K562 (cell line): Measurements from ENCODE around the gene ZBTB46. TPM values are rescaled to one million over a fixed set of nuclear protein-coding genes. Genes with fewer than 3 reads are reported as not detected.

Experiments
- ARNT ChIP-seq, 2 experiments: fragments of 450-650 bp; IDR thresholded peaks; 2 replicates each; pipeline ENCODE4 v1.6.1; 2016; ENCODE audit warnings: mild to moderate bottlenecking in 1 of 2
- ATF1 ChIP-seq, 2 experiments: fragments of 450-650 bp in 1 of 2; IDR thresholded peaks; 2 replicates each; pipeline ENCODE4 v1.6.1; 2016; ENCODE audit warnings: missing compliant biosample characterization in 1 of 2, missing genetic modification characterization in 1 of 2
- ATF7 ChIP-seq: fragments of 450-650 bp; IDR thresholded peaks from 2 replicates; pipeline ENCODE4 v1.7.1; 2014; ENCODE audit warnings: mild to moderate bottlenecking, moderate library complexity
- ETS1 ChIP-seq: conservative IDR thresholded peaks from 2 replicates; pipeline ENCODE4 v1.6.1; 2011; ENCODE audit warnings: low read depth, mild to moderate bottlenecking, low read length; ENCODE audit not compliant: control insufficient read depth
- FOXO4 ChIP-seq: fragments of 450-650 bp; formaldehyde crosslinking; IDR thresholded peaks from 2 replicates; pipeline ENCODE4 v1.4.0; 2020; ENCODE audit warnings: mild to moderate bottlenecking, moderate library complexity
- MAFF ChIP-seq: IDR thresholded peaks from 2 replicates; pipeline ENCODE4 v1.6.1; 2012; ENCODE audit warnings: low read length, improper control_type of control experiment
- MAZ ChIP-seq, 2 experiments: fragments of 450-650 bp in 1 of 2; sonication (generic) in 1 of 2; formaldehyde crosslinking; IDR thresholded peaks in 1 of 2; conservative IDR thresholded peaks in 1 of 2; 2 replicates each; pipeline versions ENCODE4 v1.4.0 to v1.5.0; 2020; ENCODE audit warnings: mild to moderate bottlenecking in 1 of 2, missing genetic modification reagents in 1 of 2
- MNT ChIP-seq, 2 experiments: fragments of 450-650 bp; conservative IDR thresholded peaks; 2 replicates each; pipeline ENCODE4 v1.6.1; 2017; ENCODE audit warnings: mild to moderate bottlenecking in 2 of 2, moderate library complexity in 2 of 2
- NFRKB ChIP-seq: fragments of 450-650 bp; IDR thresholded peaks from 2 replicates; pipeline ENCODE4 v1.6.1; 2016; ENCODE audit warnings: low read depth
- NR1H2 ChIP-seq: sonication (generic); formaldehyde crosslinking; IDR thresholded peaks from 2 replicates; pipeline ENCODE4 v1.4.0; 2020; ENCODE audit warnings: mild to moderate bottlenecking, missing genetic modification reagents
- RAD21 ChIP-seq, 2 experiments: fragments of 250-450 bp in 1 of 2; fragments of 450-650 bp in 1 of 2; sonication (Bioruptor Pico) in 1 of 2; formaldehyde crosslinking in 1 of 2; IDR thresholded peaks in 1 of 2; conservative IDR thresholded peaks in 1 of 2; 2 replicates each; pipeline versions ENCODE4 v1.4.0 to v1.8.0; 2020 to 2022; ENCODE audit warnings: mild to moderate bottlenecking in 2 of 2, moderate library complexity in 1 of 2
- SMARCE1 ChIP-seq: fragments of 450-650 bp; IDR thresholded peaks from 2 replicates; pipeline ENCODE4 v1.7.1; 2016; ENCODE audit warnings: mild to moderate bottlenecking
- XRCC4 ChIP-seq: IDR thresholded peaks from one replicate; pipeline ENCODE4 v1.6.1; 2011; ENCODE audit not compliant: insufficient read depth, insufficient read length; ENCODE audit errors: extremely low read depth
- YBX1 ChIP-seq: fragments of 450-650 bp; IDR thresholded peaks from 2 replicates; pipeline ENCODE4 v1.7.1; 2016; ENCODE audit warnings: mild to moderate bottlenecking
- ZBTB34 ChIP-seq: fragments of 250-450 bp; sonication (Bioruptor Pico); IDR thresholded peaks from 2 replicates; pipeline ENCODE4 v1.8.0; 2021; ENCODE audit warnings: mild to moderate bottlenecking, moderate library complexity
- ZFP1 ChIP-seq: fragments of 450-650 bp; formaldehyde crosslinking; IDR thresholded peaks from 2 replicates; pipeline ENCODE4 v1.4.0; 2020; ENCODE audit warnings: mild to moderate bottlenecking, mixed read lengths
- ZFX ChIP-seq: sonication (generic); formaldehyde crosslinking; IDR thresholded peaks from 2 replicates; pipeline ENCODE4 v1.8.0; 2022; ENCODE audit warnings: mild to moderate bottlenecking, missing genetic modification reagents, moderate library complexity
- ZNF12 ChIP-seq: sonication (generic); formaldehyde crosslinking; IDR thresholded peaks from 2 replicates; pipeline ENCODE4 v1.4.0; 2020; ENCODE audit warnings: mild to moderate bottlenecking, missing genetic modification reagents
- ZNF280A ChIP-seq: fragments of 450-650 bp; IDR thresholded peaks from 2 replicates; pipeline ENCODE4 v1.6.1; 2018; ENCODE audit warnings: mild to moderate bottlenecking, low read depth; ENCODE audit not compliant: partially characterized antibody
- ZSCAN29 ChIP-seq: fragments of 450-650 bp; IDR thresholded peaks from 2 replicates; pipeline ENCODE4 v1.6.1; 2017
- polyA plus RNA-seq, 8 experiments: library from polyadenylated mRNA; depleted of rRNA in 4 of 8; stranded (reverse) in 5 of 8; unstranded in 3 of 8; fragments of >200 nt; fragmentation: Nextera tagmentation in 2 of 8; fragmentation: Illumina TruSeq in 1 of 8; extraction: Ambion mirVana in 2 of 8; extraction: Trizol in 1 of 8; gene quantifications; 2 replicates each; pipeline versions ENCODE4 v1.2.1 to v1.2.3, GENCODE V29; 2011 to 2014; ENCODE audit warnings: inconsistent platforms in 1 of 8, missing spikeins in 1 of 8
- total RNA-seq, 7 experiments: library from RNA; depleted of rRNA in 6 of 7; stranded (reverse); fragments of >200 nt in 6 of 7; fragmentation: Illumina TruSeq in 2 of 7; extraction: Trizol in 2 of 7; gene quantifications; 2 replicates each; pipeline versions ENCODE4 v1.2.1 to v1.2.3, GENCODE V29; 2011 to 2021; ENCODE audit warnings: low replicate concordance in 1 of 7

ZBTB46 gene
- total and polyA plus RNA-seq, 9 of the 15 experiments (the other 6 are each of a cell fraction or from before 2014, with no cell fraction given) = 0.29 to 4.1 (median 1.1) TPM

- TF ChIP-seq MNT (conservative IDR thresholded peaks at IDR 0.05) (0 out of 4 replicates have a peak, but pooled peaks of 1 of the 2 experiments have one; percentile 21), ZNF12 (CRISPR knock-in tag) (peak; percentile 75; the same call in 1 of the 2 replicates), YBX1 (no peak), RAD21 (CRISPR knock-in tag; conservative IDR thresholded peaks at IDR 0.05 in 1 of 2, IDR thresholded peaks at IDR 0.05 in 1 of 2) (no peak), FOXO4 (no peak), ARNT (IDR thresholded peaks at IDR 0.05) (no peak), MAZ (CRISPR knock-in tag; conservative IDR thresholded peaks at IDR 0.05 in 1 of 2, IDR thresholded peaks at IDR 0.05 in 1 of 2) (peak; percentile 26 to 76; a peak in 2 of 4 replicates), ZBTB34 (no peak), XRCC4 (no peak), NFRKB (no peak), ATF7 (no peak), ATF1 (CRISPR knock-in tag; IDR thresholded peaks at IDR 0.05) (no peak), ATF1 (tag; IDR thresholded peaks at IDR 0.05) (no peak), ZFX (CRISPR knock-in tag) (peak; percentile 70), NR1H2 (CRISPR knock-in tag) (no peak), SMARCE1 (no peak), ZSCAN29 (no peak), ETS1 (0 out of 2 replicates have a peak, but pooled peaks have one; percentile 12), MAFF (no peak), ZNF280A (no peak), ZFP1 (CRISPR knock-in tag) (no peak)
Observed at GRCh38 chr20:63739130-63740069, 91.7 kb downstream of the ZBTB46 start, which contains the start of gene SLC2A4RG (continued).
